ENCODE data around the gene MLEC.
A peak's percentile ranks its signal among the peaks of the same experiment; 100 is the strongest.

The MLEC gene

DNA sequence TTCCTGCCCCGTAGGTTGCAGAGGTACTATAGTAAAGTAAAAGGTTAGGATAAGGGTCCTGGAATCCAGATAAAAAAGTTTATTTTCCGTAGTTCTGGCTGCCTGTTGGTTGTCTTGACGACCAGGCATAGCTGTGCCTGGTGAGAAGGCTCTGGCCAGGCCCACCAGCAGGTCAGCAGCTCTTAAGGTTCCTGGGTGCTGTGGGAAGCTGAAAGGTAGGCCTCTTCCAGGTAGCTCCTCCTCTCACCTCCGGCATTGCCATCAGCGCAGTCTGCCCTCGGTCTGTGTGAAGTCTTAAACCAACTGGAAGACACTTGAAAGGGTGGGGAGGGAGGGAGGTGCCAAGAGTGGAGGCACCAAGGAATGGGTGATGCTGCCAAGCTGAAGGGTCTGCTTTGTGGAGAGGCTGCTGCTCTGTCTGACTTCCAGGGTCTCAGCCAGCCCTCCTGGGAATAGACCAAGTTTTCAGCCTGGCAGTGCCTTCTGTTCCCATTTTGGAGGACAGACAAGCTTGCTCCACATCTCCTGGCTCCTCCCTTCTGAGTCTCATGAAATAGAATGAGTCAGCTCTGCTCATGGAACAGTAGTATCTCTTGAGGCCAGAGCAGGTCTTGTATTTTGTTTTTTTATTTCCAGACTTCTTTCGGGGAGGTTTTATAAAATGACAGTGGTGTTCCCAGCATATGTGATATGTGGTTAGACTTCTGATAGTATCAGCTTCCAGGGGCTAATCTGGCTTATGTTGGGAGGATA, 33.5 kb downstream of the MLEC start:
- no peak overlapping the region; the same call in 1 of the 2 replicates for H3K9ac ChIP-seq (ENCODE audit: low read length)

DNA sequence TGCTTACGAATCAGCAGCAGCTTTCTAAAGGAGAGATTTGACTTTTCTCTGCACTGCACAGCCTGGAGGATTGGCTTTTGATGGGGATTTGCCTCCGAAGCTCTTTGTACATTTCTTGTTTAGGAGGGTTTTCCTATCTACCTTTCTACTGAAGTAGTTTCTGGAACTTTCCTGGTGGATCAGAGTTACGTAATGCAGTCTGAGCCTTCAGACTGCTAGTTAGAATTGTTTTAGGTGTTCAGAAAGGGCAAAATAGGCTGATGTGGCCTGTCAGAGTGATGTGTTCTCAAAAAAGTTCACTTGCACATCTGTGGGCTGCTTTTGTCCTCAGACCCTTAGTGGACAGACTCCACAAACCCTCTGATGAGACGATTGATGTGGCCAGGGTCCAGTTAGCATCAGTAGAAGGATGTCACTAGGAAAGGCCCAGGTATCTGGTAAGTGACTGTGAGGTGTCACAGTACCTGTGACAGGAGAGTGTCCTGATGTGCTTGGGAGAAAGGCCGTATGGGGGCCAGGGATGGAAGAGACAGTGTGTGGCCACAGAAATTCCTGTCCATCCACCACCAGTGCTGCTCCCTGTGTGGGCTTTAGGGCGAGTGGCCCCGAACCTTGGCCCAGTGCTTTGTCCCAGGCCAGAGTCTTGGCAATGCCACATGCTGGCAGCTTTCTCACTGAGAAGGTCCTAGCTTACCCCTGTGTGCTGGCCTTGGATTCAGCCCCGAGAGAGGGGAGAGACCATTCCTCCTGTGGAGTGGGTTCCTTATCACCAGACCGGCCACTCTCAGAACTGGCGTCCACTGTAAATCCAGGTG, 34.2 kb downstream of the MLEC start:
- Histone ChIP-seq H3K27me3 (ENCODE audit: insufficient read depth, low read length) (no peaks in the 10 kb centered on the region), H3K79me2 (ENCODE audit: insufficient read depth, low read length) (no peaks in the 10 kb centered on the region), H3F3A (ENCODE audit: insufficient read depth, low read length) (no peaks in the 10 kb centered on the region), H3K4me3 (ENCODE audit: low read depth, low read length, poor library complexity, severe bottlenecking) (no peak overlapping the region), H3K27ac (ENCODE audit: low read depth, low read length, poor library complexity, severe bottlenecking) (peak overlapping the region; percentile 58), H4K20me1 (ENCODE audit: insufficient read depth, low read length) (no peaks in the 10 kb centered on the region), H2AFZ (ENCODE audit: low read length) (no peak overlapping the region), H3K4me2 (ENCODE audit: low read length) (peak overlapping the region; percentile 35; the same call in 1 of the 2 replicates), H3K4me1 (ENCODE audit: insufficient read depth, low read length, severe bottlenecking) (peaks cover 29% of the 10 kb centered on the region), H3K36me3 (ENCODE audit: insufficient read depth, low read length) (peaks cover 80% of the 10 kb centered on the region), H3K9ac (ENCODE audit: low read length) (peak overlapping the region; percentile 15; the same call in 1 of the 2 replicates), H3K9me3 (ENCODE audit: low read length) (no peaks in the 10 kb centered on the region), H3K9me2 (ENCODE audit: low read depth, low read length) (no peaks in the 10 kb centered on the region)
- TF ChIP-seq, protein P1, sequence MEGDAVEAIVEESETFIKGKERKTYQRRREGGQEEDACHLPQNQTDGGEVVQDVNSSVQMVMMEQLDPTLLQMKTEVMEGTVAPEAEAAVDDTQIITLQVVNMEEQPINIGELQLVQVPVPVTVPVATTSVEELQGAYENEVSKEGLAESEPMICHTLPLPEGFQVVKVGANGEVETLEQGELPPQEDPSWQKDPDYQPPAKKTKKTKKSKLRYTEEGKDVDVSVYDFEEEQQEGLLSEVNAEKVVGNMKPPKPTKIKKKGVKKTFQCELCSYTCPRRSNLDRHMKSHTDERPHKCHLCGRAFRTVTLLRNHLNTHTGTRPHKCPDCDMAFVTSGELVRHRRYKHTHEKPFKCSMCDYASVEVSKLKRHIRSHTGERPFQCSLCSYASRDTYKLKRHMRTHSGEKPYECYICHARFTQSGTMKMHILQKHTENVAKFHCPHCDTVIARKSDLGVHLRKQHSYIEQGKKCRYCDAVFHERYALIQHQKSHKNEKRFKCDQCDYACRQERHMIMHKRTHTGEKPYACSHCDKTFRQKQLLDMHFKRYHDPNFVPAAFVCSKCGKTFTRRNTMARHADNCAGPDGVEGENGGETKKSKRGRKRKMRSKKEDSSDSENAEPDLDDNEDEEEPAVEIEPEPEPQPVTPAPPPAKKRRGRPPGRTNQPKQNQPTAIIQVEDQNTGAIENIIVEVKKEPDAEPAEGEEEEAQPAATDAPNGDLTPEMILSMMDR (IDR thresholded peaks at IDR 0.05; ENCODE audit: low read length): no peak

More for the DNA sequence above, 33.5 kb downstream of the MLEC start:
- Histone ChIP-seq H2AFZ (ENCODE audit: low read length) (no peak overlapping the region), H4K20me1 (ENCODE audit: insufficient read depth, low read length) (no peaks in the 10 kb centered on the region), H3K4me3 (ENCODE audit: low read depth, low read length, poor library complexity, severe bottlenecking) (no peak overlapping the region), H3K36me3 (ENCODE audit: insufficient read depth, low read length) (peaks cover 86% of the 10 kb centered on the region), H3K79me2 (ENCODE audit: insufficient read depth, low read length) (no peaks in the 10 kb centered on the region), H3K27ac (ENCODE audit: low read depth, low read length, poor library complexity, severe bottlenecking) (peak overlapping the region; percentile 58), H3K4me1 (ENCODE audit: insufficient read depth, low read length, severe bottlenecking) (peaks cover 25% of the 10 kb centered on the region), H3K27me3 (ENCODE audit: insufficient read depth, low read length) (no peaks in the 10 kb centered on the region), H3K4me2 (ENCODE audit: low read length) (no peak overlapping the region), H3F3A (ENCODE audit: insufficient read depth, low read length) (no peaks in the 10 kb centered on the region), H3K9me3 (ENCODE audit: low read length) (no peaks in the 10 kb centered on the region), H3K9me2 (ENCODE audit: low read depth, low read length) (no peaks in the 10 kb centered on the region)
- TF ChIP-seq EZH2 (IDR thresholded peaks at IDR 0.05; ENCODE audit: borderline replicate concordance, low read length): no peak
- TF ChIP-seq, protein P1 (IDR thresholded peaks at IDR 0.05; ENCODE audit: low read length): no peak

DNA sequence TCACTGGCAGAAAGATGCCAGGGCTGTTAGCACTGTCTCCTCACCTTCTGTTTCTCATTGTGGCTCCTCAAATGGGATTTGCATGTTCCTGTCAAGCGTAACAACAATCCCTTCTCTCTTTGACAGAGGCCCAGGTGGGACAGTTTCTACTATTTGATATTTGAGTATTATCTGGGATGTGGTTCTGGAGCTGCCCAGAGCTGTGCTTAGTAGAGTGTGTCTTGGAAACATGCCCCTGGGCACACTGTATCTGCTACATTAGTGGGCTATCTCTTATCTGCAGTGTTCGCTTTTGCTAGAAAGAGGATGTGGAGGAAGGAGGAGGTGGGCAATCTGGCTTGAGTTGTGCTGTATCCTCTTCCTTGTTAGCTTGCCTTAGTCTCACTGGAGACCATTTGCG, 34.9 kb downstream of the MLEC start:
- H3K4me2 ChIP-seq (ENCODE audit: low read length): peak overlapping the region; percentile 35; the same call in 1 of the 2 replicates
- no peaks in the 10 kb centered on the region for H3F3A ChIP-seq (ENCODE audit: insufficient read depth, low read length)
- H3K9me2 ChIP-seq (ENCODE audit: low read depth, low read length): no peaks in the 10 kb centered on the region
- no peak for TF ChIP-seq EZH2 (IDR thresholded peaks at IDR 0.05; ENCODE audit: borderline replicate concordance, low read length)
- TF ChIP-seq, protein P1 (IDR thresholded peaks at IDR 0.05; ENCODE audit: low read length): no peak
- peaks cover 73% of the 10 kb centered on the region for H3K36me3 ChIP-seq (ENCODE audit: insufficient read depth, low read length)
- no peaks in the 10 kb centered on the region for H3K27me3 ChIP-seq (ENCODE audit: insufficient read depth, low read length)
- H3K4me3 ChIP-seq (ENCODE audit: low read depth, low read length, poor library complexity, severe bottlenecking): no peak overlapping the region
- H3K79me2 ChIP-seq (ENCODE audit: insufficient read depth, low read length): no peaks in the 10 kb centered on the region
- peaks cover 33% of the 10 kb centered on the region for H3K4me1 ChIP-seq (ENCODE audit: insufficient read depth, low read length, severe bottlenecking)
- H2AFZ ChIP-seq (ENCODE audit: low read length): no peak overlapping the region
- H4K20me1 ChIP-seq (ENCODE audit: insufficient read depth, low read length): no peaks in the 10 kb centered on the region
- peak overlapping the region; percentile 15; the same call in 1 of the 2 replicates for H3K9ac ChIP-seq (ENCODE audit: low read length)
- H3K9me3 ChIP-seq (ENCODE audit: low read length): no peaks in the 10 kb centered on the region
- H3K27ac ChIP-seq (ENCODE audit: low read depth, low read length, poor library complexity, severe bottlenecking): peak overlapping the region; percentile 58

Data from OCI-LY1 (cell line).